K562 (cell line): ENCODE measurements around the gene PLXDC1.

Experiments
- AFF4 ChIP-seq: sonication (generic); formaldehyde crosslinking; IDR thresholded peaks from 2 replicates; pipeline ENCODE4 v1.8.0; 2023; ENCODE audit warnings: mild to moderate bottlenecking, missing genetic modification reagents
- BHLHE40 ChIP-seq: IDR thresholded peaks from 2 replicates; pipeline ENCODE4 v1.6.1; 2011; ENCODE audit warnings: low read length, improper control_type of control experiment
- CHAMP1 ChIP-seq: fragments of 450-650 bp; IDR thresholded peaks from 2 replicates; pipeline ENCODE4 v1.6.1; 2016; ENCODE audit warnings: mild to moderate bottlenecking
- CREB1 ChIP-seq, 2 experiments: sonication (generic) in 1 of 2; formaldehyde crosslinking in 1 of 2; IDR thresholded peaks; 2 replicates each; pipeline versions ENCODE4 v1.6.1 to v1.8.0; 2012 to 2022; ENCODE audit warnings: inconsistent platforms in 1 of 2, mild to moderate bottlenecking in 1 of 2, missing genetic modification reagents in 1 of 2, moderate library complexity in 1 of 2
- CTCF ChIP-seq, 3 experiments: IDR thresholded peaks in 2 of 3; conservative IDR thresholded peaks in 1 of 3; 2 replicates each; pipeline ENCODE4 v1.5.1; 2011 to 2012; ENCODE audit warnings: low read length in 3 of 3, mild to moderate bottlenecking in 3 of 3, control low read depth in 2 of 3, improper control_type of control experiment in 1 of 3, inconsistent platforms in 1 of 3, low read depth in 1 of 3, mixed read lengths in 1 of 3, moderate library complexity in 1 of 3; ENCODE audit not compliant: insufficient read depth in 2 of 3
- EZH2 ChIP-seq: IDR thresholded peaks from 2 replicates; pipeline ENCODE4 v1.6.1; 2012; ENCODE audit warnings: low read depth, mild to moderate bottlenecking, inconsistent platforms, low read length, borderline replicate concordance
- SIN3B ChIP-seq: fragments of 450-650 bp; IDR thresholded peaks from 2 replicates; pipeline ENCODE4 v1.6.1; 2017; ENCODE audit warnings: low read depth, mild to moderate bottlenecking, moderate library complexity

- TF ChIP-seq EZH2 (no peak), CHAMP1 (no peak), BHLHE40 (no peak), CREB1 (IDR thresholded peaks at IDR 0.05) (no peak), CREB1 (CRISPR knock-in tag; IDR thresholded peaks at IDR 0.05) (no peak), SIN3B (no peak), CTCF (IDR thresholded peaks at IDR 0.05 in 2 of 3, conservative IDR thresholded peaks at IDR 0.05 in 1 of 3; ENCODE audit: insufficient read depth in 2 of 3, low read depth in 1 of 3, low read length in 3 of 3) (no peak), AFF4 (CRISPR knock-in tag) (no peak)
Measured at GRCh38 chr17:39014795-39015545, 136.5 kb downstream of the PLXDC1 start.
